Tibial nerve (tissue), 3 donors: ENCODE measurements around the gene ADAMTS8.

ENCODE experiments used
- POLR2A ChIP-seq, 2 donors: fragments of 450-650 bp; IDR thresholded peaks; one replicate each; pipeline ENCODE4 v1.6.1; 2017; ENCODE audit warnings: antibody characterized with exemption in 2 of 2, mild to moderate bottlenecking in 2 of 2, moderate library complexity in 2 of 2
- TF ChIP-seq, protein P1 (sequence below), 5 experiments: fragments of 200-600 bp in 3 of 5; fragments of 450-650 bp in 2 of 5; sonication (generic) in 3 of 5; IDR thresholded peaks; one replicate each; pipeline ENCODE4 v1.5.1; 2016 to 2019; ENCODE audit warnings: antibody characterized with exemption in 5 of 5, mild to moderate bottlenecking in 3 of 5, moderate library complexity in 2 of 5

DNA sequence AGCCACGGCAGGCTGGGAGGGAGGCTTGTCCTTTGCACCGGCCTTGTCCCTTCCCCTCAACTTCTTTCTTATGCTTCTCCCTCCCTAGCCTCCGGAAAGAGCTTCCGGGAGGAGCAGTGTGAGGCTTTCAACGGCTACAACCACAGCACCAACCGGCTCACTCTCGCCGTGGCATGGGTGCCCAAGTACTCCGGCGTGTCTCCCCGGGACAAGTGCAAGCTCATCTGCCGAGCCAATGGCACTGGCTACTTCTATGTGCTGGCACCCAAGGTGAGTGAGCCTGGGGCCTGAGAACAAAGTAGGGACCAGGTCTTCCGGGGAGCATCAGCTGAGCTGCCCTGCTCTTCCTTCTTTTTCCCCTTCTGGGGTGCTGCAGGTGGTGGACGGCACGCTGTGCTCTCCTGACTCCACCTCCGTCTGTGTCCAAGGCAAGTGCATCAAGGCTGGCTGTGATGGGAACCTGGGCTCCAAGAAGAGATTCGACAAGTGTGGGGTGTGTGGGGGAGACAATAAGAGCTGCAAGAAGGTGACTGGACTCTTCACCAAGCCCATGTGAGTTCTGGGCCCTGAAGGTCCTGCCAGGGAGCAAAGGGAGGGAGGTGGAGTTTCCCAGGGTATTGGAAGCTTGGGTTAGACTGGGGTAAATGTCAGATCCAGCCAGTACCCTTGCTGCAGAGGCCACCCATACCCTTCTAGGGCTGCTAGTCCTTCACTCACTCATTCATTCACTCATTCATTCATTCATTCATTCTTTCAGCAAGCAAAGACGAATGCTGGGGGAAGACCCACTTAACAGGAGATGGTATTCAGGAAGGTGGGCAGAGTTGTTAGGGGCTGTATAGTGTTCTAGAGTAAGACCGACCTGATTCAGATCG is 42.7 kb upstream of the ADAMTS8 start:
- TF ChIP-seq, protein P1, sequence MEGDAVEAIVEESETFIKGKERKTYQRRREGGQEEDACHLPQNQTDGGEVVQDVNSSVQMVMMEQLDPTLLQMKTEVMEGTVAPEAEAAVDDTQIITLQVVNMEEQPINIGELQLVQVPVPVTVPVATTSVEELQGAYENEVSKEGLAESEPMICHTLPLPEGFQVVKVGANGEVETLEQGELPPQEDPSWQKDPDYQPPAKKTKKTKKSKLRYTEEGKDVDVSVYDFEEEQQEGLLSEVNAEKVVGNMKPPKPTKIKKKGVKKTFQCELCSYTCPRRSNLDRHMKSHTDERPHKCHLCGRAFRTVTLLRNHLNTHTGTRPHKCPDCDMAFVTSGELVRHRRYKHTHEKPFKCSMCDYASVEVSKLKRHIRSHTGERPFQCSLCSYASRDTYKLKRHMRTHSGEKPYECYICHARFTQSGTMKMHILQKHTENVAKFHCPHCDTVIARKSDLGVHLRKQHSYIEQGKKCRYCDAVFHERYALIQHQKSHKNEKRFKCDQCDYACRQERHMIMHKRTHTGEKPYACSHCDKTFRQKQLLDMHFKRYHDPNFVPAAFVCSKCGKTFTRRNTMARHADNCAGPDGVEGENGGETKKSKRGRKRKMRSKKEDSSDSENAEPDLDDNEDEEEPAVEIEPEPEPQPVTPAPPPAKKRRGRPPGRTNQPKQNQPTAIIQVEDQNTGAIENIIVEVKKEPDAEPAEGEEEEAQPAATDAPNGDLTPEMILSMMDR (IDR thresholded peaks at IDR 0.05), result no peak
- TF ChIP-seq POLR2A (IDR thresholded peaks at IDR 0.05), result no peak
